Stomach smooth muscle (tissue), 2 donors: Measurements from ENCODE around the gene DLG1.

Source experiments
- H3K27ac ChIP-seq: one replicate; pipeline ENCODE4 v1.7.0; 2013; ENCODE audit warnings: mild to moderate bottlenecking, low read length, inconsistent platforms
- H3K27me3 ChIP-seq, 2 donors: one replicate each; pipeline ENCODE4 v1.7.0; 2013; ENCODE audit warnings: low read length in 2 of 2; ENCODE audit not compliant: insufficient read depth in 2 of 2, control insufficient read depth in 1 of 2
- H3K36me3 ChIP-seq, 2 donors: one replicate each; pipeline ENCODE4 v1.7.0; 2013; ENCODE audit warnings: low read length in 2 of 2; ENCODE audit not compliant: control insufficient read depth in 2 of 2, insufficient read depth in 2 of 2
- H3K4me1 ChIP-seq: one replicate; pipeline ENCODE4 v1.7.0; 2013; ENCODE audit warnings: low read length; ENCODE audit not compliant: control insufficient read depth, insufficient read depth
- H3K4me3 ChIP-seq, 2 donors: one replicate each; pipeline ENCODE4 v1.7.0; 2013; ENCODE audit warnings: low read length in 2 of 2
- H3K9ac ChIP-seq, 2 donors: one replicate each; pipeline ENCODE4 v1.7.0; 2013; ENCODE audit warnings: low read length in 2 of 2, mild to moderate bottlenecking in 1 of 2
- H3K9me3 ChIP-seq, 2 donors: one replicate each; pipeline ENCODE4 v1.7.0; 2013; ENCODE audit warnings: low read length in 2 of 2; ENCODE audit not compliant: control insufficient read depth in 2 of 2
- donor health status: healthy.
- donor health status: Pancreatic carcinoma.

The DLG1 gene

GRCh38 chr3:197337214-197337613 lies 38.8 kb upstream of the DLG1 start:
- Histone ChIP-seq H3K9ac (no peak overlapping the region), H3K4me3 (no peak overlapping the region), H3K36me3 (no peaks in the 10 kb centered on the region), H3K9me3 (no peaks in the 10 kb centered on the region), H3K4me1 (no peaks in the 10 kb centered on the region), H3K27ac (no peak overlapping the region), H3K27me3 (no peaks in the 10 kb centered on the region)

DNA sequence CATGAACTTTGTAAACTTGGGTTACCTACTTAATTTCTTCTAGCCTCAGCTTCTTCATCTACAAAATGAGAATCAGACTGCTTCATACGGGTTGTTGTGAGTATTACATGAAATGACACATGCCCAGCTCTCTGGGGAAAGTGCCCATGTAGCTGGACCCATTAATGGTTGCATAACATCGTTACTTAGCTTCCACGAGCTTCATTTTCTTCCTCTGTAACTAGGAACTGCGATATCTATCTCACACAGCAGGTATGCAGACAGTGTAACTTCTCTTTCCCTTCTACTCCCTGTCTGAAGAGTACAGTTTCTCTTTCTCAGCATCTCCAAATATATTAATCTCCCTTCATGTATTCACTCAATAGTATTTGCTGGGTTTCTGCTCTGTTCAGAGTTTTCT lies 37.9 kb upstream of the DLG1 start:
- Histone ChIP-seq H3K36me3 (no peaks in the 10 kb centered on the region), H3K4me3 (no peak overlapping the region), H3K9me3 (no peaks in the 10 kb centered on the region), H3K27me3 (no peaks in the 10 kb centered on the region), H3K9ac (no peak overlapping the region), H3K4me1 (no peaks in the 10 kb centered on the region), H3K27ac (no peak overlapping the region)

DNA sequence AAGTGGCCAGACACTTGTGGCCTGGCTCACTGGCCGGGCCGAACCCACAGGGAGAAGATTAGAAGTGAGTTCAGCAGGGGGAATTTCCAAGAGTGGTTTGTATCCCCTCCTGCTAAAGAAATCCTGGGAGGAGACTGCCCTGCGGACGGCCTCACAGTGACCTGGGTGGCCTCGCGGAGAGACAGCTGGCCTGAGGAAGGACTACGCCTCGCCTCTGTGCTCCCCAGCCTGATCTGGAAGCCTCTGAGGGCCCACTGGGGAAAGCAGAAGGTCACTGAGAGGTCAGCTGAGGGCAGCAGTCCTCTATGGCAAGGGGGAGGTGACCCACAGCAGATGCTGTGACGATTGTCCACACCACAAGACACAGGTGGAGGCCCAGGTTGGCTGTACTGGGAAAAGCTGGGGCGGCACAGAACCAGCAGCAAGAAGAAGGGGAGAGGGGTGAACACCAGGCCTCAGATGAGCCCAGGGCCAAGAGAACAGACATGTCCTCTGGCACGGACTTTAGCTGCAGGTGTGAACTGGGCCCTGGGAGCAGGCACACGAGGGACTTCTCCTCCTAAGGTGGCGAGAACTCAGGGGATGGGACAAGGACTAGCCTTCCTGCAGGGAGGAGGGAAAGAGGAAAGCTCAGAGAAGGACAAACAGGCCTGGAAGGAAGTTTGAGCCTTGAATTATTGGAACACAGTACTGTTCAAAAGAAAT lies 37.2 kb upstream of the DLG1 start:
- no peaks in the 10 kb centered on the region for H3K36me3 ChIP-seq
- H3K4me3 ChIP-seq = no peak overlapping the region
- no peaks in the 10 kb centered on the region for H3K4me1 ChIP-seq
- H3K27ac ChIP-seq = no peak overlapping the region
- H3K9ac ChIP-seq = no peak overlapping the region
- no peaks in the 10 kb centered on the region for H3K9me3 ChIP-seq
- H3K27me3 ChIP-seq = no peaks in the 10 kb centered on the region

- Histone ChIP-seq H3K36me3 (no peaks in the 10 kb centered on the region), H3K27me3 (no peaks in the 10 kb centered on the region), H3K9ac (no peak overlapping the region), H3K27ac (no peak overlapping the region), H3K9me3 (no peaks in the 10 kb centered on the region), H3K4me3 (no peak overlapping the region), H3K4me1 (no peaks in the 10 kb centered on the region)
These were observed 35.7 kb upstream of the DLG1 start for GRCh38 chr3:197333901-197334639.

GRCh38 chr3:197331131-197331530 lies 32.7 kb upstream of the DLG1 start:
- H3K9ac ChIP-seq = no peak overlapping the region
- H3K36me3 ChIP-seq = no peaks in the 10 kb centered on the region
- no peaks in the 10 kb centered on the region for H3K9me3 ChIP-seq
- no peak overlapping the region for H3K27ac ChIP-seq
- H3K4me1 ChIP-seq = no peaks in the 10 kb centered on the region
- no peak overlapping the region for H3K4me3 ChIP-seq
- no peaks in the 10 kb centered on the region for H3K27me3 ChIP-seq

GRCh38 chr3:197329382-197329781 lies 31.0 kb upstream of the DLG1 start:
- Histone ChIP-seq H3K9ac (no peak overlapping the region), H3K4me1 (no peaks in the 10 kb centered on the region), H3K9me3 (no peaks in the 10 kb centered on the region), H3K36me3 (no peaks in the 10 kb centered on the region), H3K27ac (no peak overlapping the region), H3K4me3 (no peak overlapping the region), H3K27me3 (no peaks in the 10 kb centered on the region)

- Histone ChIP-seq H3K4me1 (no peaks in the 10 kb centered on the region), H3K36me3 (no peaks in the 10 kb centered on the region), H3K9ac (no peak overlapping the region), H3K27ac (no peak overlapping the region), H3K9me3 (no peaks in the 10 kb centered on the region), H3K27me3 (no peaks in the 10 kb centered on the region), H3K4me3 (no peak overlapping the region)
These were observed 29.8 kb upstream of the DLG1 start for GRCh38 chr3:197328198-197328597.

GRCh38 chr3:197327701-197328100 lies 29.3 kb upstream of the DLG1 start:
- Histone ChIP-seq H3K27ac (no peak overlapping the region), H3K4me1 (no peaks in the 10 kb centered on the region), H3K9ac (no peak overlapping the region), H3K4me3 (no peak overlapping the region), H3K27me3 (no peaks in the 10 kb centered on the region), H3K36me3 (no peaks in the 10 kb centered on the region), H3K9me3 (no peaks in the 10 kb centered on the region)

DNA sequence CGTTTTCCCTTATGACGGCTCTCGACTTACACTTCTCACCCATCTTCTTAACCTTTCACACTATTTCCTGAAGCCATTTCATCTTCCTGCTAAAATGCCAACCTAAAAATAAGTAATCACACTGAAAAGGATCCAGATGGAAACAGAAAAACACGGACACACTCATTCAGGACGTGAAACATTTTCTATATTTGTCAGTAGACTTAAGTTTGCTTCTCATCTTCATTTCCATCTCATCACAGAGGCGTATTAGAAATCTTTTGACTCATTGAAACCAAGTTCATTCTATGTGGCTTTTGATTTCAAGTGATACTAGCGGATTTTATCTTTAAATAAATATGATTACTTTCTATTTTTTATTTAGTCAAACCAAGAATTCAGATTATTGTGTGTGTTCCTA lies 27.4 kb upstream of the DLG1 start:
- no peaks in the 10 kb centered on the region for H3K4me1 ChIP-seq
- no peak overlapping the region for H3K4me3 ChIP-seq
- no peaks in the 10 kb centered on the region for H3K27me3 ChIP-seq
- H3K9me3 ChIP-seq = peaks cover 0 to 2% of the 10 kb centered on the region in 2 donors
- no peaks in the 10 kb centered on the region for H3K36me3 ChIP-seq
- H3K9ac ChIP-seq = no peak overlapping the region
- H3K27ac ChIP-seq = no peak overlapping the region

GRCh38 chr3:197322149-197322548 lies 23.7 kb upstream of the DLG1 start:
- Histone ChIP-seq H3K4me1 (no peaks in the 10 kb centered on the region), H3K9ac (no peak overlapping the region), H3K36me3 (no peaks in the 10 kb centered on the region), H3K9me3 (peaks cover 0 to 2% of the 10 kb centered on the region in 2 donors), H3K4me3 (no peak overlapping the region), H3K27ac (no peak overlapping the region), H3K27me3 (no peaks in the 10 kb centered on the region)

DNA sequence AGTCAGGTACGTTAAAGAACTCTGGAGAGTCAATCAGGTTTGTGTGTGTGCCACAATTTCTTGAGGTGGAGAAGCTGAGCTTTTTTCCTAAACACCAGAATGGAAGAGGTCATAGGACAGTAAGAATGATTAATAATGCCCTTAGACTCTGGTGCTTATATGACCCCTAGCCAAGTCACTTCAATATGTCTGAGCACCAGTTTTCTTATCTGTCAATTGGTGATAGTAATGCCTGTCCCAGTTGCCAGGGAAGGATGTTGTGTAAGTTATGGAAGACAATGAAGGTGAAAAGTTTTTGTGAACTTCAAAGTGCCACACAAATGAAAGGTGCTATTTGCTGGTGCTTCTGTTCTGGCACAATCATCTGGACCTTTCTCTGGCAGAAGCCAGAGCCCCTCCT lies 22.2 kb upstream of the DLG1 start:
- no peak overlapping the region for H3K4me3 ChIP-seq
- H3K27ac ChIP-seq = no peak overlapping the region
- H3K9ac ChIP-seq = no peak overlapping the region
- no peaks in the 10 kb centered on the region for H3K4me1 ChIP-seq
- H3K9me3 ChIP-seq = peaks cover 0 to 2% of the 10 kb centered on the region in 2 donors
- no peaks in the 10 kb centered on the region for H3K36me3 ChIP-seq
- no peaks in the 10 kb centered on the region for H3K27me3 ChIP-seq
